ENCODE results near the gene IKZF1. TPM values are rescaled to one million over a fixed set of nuclear protein-coding genes. Genes with fewer than 3 reads are reported as not detected.

Gene IKZF1
- total and polyA plus RNA-seq, 2 of the 4 experiments (the other 2 are of a cell fraction) = not detected

DNA sequence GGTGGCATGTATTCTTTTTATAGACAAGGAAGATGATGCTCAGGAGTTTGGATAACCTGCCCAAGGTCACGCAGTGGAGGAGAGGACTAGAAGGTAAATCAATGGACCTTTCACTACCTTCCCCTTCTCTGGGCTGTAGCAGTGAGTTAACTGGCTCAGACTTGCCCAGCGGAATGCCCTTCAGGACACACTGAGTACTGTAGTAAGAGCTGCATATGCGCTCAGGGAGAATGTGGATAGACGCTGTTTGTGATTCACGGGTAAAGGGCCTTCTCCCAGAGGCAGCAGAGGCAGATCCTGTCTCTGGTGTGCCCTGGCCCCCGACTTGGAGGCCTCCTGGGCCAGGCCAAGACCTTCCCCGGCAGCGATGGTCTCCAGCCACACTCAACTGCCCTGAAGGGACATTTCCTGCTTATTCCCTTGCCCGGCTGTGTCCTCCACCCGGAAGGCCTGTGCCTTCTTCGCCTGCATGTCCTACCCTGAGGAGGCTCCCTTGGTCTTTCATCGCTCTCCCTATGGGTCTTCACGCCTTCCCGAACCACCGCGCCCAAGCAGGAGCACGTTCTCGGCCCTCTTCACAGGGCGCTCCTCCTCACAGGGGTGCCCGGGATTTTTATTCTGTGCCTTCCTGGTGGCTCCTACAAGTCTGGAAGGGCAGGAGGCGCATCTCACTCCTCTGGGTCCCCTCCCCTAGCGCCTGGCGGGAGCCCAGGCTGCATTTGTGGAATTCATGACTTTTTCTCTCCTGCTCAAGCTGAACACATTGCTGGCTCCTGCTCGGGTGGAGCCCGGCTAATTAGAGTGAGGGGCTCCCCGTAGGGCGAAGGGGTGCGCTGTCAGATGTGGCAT, 1.8 kb upstream of the IKZF1 start:
- Histone ChIP-seq H3K27me3 (ENCODE audit: control insufficient read depth, insufficient read depth, low read length) (peaks cover 26% of the 10 kb centered on the region), H3K9ac (ENCODE audit: low read depth, low read length) (no peak overlapping the region), H3K18ac (ENCODE audit: low read depth, low read length) (no peak overlapping the region), H2BK120ac (ENCODE audit: low read depth, low read length) (no peak overlapping the region), H3K56ac (ENCODE audit: extremely low read depth, insufficient read depth, low read length) (no peak overlapping the region), H3K4me1 (ENCODE audit: control insufficient read depth, insufficient read depth, low read length) (no peaks in the 10 kb centered on the region), H2BK20ac (ENCODE audit: low read depth, low read length) (no peak overlapping the region), H4K8ac (ENCODE audit: low read depth in 2 of 2, low read length in 2 of 2) (no peak overlapping the region), H3K36me3 (ENCODE audit: control insufficient read depth, insufficient read depth, low read length) (no peaks in the 10 kb centered on the region), H3K4ac (ENCODE audit: low read depth, low read length) (no peak overlapping the region), H2AFZ (replicated peaks; ENCODE audit: low read length, poor library complexity) (no peak overlapping the region), H3K14ac (replicated peaks; ENCODE audit: low read depth, low read length) (no peak overlapping the region), H2BK15ac (ENCODE audit: low read depth, low read length) (no peak overlapping the region), H2AK5ac (ENCODE audit: low read depth, low read length) (no peak overlapping the region), H2BK5ac (ENCODE audit: low read depth, low read length, poor library complexity, severe bottlenecking) (no peak overlapping the region), H3K9me3 (ENCODE audit: control insufficient read depth, insufficient read depth, low read length) (no peaks in the 10 kb centered on the region), H4K5ac (ENCODE audit: low read depth, low read length) (no peak overlapping the region), H3K4me2 (ENCODE audit: low read depth, low read length) (no peak overlapping the region), H3K9me1 (ENCODE audit: insufficient read depth, low read length) (no peaks in the 10 kb centered on the region), H3K27ac (ENCODE audit: insufficient read depth, low read length) (no peak overlapping the region), H4K91ac (ENCODE audit: insufficient read depth, low read depth, low read length) (no peak overlapping the region), H3K4me3 (ENCODE audit: insufficient read depth, low read depth, low read length) (no peak overlapping the region), H4K20me1 (ENCODE audit: insufficient read depth, low read length) (no peaks in the 10 kb centered on the region), H3K23ac (ENCODE audit: low read depth, low read length) (no peak overlapping the region), H2AK9ac (replicated peaks; ENCODE audit: low read depth, low read length, poor library complexity) (no peak overlapping the region), H3K79me1 (ENCODE audit: low read depth in 1 of 2, low read length in 2 of 2) (no peaks in the 10 kb centered on the region)
- intact Hi-C loops (cut with micrococcal nuclease) = no loop called here
- dilution Hi-C loops (cut with HindIII; ENCODE audit: low sequenced_read_pairs, unreplicated experiment) = no loop called here
- TF ChIP-seq NFE2L2 (IDR thresholded peaks at IDR 0.05; ENCODE audit: low read depth, low read length) (no peak), CHD1 (IDR thresholded peaks at IDR 0.05; ENCODE audit: low read depth, low read length) (no peak), RAD21 (IDR thresholded peaks at IDR 0.05; ENCODE audit: low read length) (no peak), CEBPB (IDR thresholded peaks at IDR 0.05; ENCODE audit: low read depth, low read length) (no peak), RCOR1 (IDR thresholded peaks at IDR 0.05; ENCODE audit: insufficient replicate concordance, low read length) (no peak), MAZ (IDR thresholded peaks at IDR 0.05; ENCODE audit: borderline replicate concordance, low read depth, low read length) (no peak), MAFK (IDR thresholded peaks at IDR 0.05; ENCODE audit: low read depth, low read length) (no peak), MXI1 (IDR thresholded peaks at IDR 0.05; ENCODE audit: borderline replicate concordance, low read depth, low read length) (no peak), RFX5 (IDR thresholded peaks at IDR 0.05; ENCODE audit: low read depth, low read length) (no peak), FOS (IDR thresholded peaks at IDR 0.05; ENCODE audit: low read depth, low read length) (no peak), BHLHE40 (IDR thresholded peaks at IDR 0.05; ENCODE audit: low read depth, low read length) (no peak), SMC3 (IDR thresholded peaks at IDR 0.05; ENCODE audit: low read depth, low read length) (no peak), POLR2A (IDR thresholded peaks at IDR 0.05; ENCODE audit: low read depth, low read length) (no peak)
- TF ChIP-seq, protein P1, sequence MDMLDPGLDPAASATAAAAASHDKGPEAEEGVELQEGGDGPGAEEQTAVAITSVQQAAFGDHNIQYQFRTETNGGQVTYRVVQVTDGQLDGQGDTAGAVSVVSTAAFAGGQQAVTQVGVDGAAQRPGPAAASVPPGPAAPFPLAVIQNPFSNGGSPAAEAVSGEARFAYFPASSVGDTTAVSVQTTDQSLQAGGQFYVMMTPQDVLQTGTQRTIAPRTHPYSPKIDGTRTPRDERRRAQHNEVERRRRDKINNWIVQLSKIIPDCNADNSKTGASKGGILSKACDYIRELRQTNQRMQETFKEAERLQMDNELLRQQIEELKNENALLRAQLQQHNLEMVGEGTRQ (IDR thresholded peaks at IDR 0.05; ENCODE audit: low read depth, low read length) = no peak
- TF ChIP-seq, protein P2, sequence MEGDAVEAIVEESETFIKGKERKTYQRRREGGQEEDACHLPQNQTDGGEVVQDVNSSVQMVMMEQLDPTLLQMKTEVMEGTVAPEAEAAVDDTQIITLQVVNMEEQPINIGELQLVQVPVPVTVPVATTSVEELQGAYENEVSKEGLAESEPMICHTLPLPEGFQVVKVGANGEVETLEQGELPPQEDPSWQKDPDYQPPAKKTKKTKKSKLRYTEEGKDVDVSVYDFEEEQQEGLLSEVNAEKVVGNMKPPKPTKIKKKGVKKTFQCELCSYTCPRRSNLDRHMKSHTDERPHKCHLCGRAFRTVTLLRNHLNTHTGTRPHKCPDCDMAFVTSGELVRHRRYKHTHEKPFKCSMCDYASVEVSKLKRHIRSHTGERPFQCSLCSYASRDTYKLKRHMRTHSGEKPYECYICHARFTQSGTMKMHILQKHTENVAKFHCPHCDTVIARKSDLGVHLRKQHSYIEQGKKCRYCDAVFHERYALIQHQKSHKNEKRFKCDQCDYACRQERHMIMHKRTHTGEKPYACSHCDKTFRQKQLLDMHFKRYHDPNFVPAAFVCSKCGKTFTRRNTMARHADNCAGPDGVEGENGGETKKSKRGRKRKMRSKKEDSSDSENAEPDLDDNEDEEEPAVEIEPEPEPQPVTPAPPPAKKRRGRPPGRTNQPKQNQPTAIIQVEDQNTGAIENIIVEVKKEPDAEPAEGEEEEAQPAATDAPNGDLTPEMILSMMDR (conservative IDR thresholded peaks at IDR 0.05; ENCODE audit: low read depth, low read length) = no peak
- ChIA-PET POLR2A (ENCODE audit: unreplicated experiment) (no interaction called here), CTCF (no interaction called here)
- ATAC-seq (ENCODE audit: low read depth) = no peak
- BruUV-seq (replicated peaks) = no TSS peak
- no peak for DNase-seq
- in situ Hi-C loops (cut with MboI; ENCODE audit: low sequenced_read_pairs) = no loop called here
- WGBS, 2 experiments (ENCODE audit: extremely low coverage in 2 of 2, insufficient read length in 1 of 2) = 63% methylated on average over 7 of the region's 28 CpGs; no CpG with 5 or more reads in 1 of the 2 experiments
